Measurements from ENCODE around the gene CCDC91.

- TF ChIP-seq, protein P1, sequence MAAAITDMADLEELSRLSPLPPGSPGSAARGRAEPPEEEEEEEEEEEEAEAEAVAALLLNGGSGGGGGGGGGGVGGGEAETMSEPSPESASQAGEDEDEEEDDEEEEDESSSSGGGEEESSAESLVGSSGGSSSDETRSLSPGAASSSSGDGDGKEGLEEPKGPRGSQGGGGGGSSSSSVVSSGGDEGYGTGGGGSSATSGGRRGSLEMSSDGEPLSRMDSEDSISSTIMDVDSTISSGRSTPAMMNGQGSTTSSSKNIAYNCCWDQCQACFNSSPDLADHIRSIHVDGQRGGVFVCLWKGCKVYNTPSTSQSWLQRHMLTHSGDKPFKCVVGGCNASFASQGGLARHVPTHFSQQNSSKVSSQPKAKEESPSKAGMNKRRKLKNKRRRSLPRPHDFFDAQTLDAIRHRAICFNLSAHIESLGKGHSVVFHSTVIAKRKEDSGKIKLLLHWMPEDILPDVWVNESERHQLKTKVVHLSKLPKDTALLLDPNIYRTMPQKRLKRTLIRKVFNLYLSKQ (tag by site-specific recombination; IDR thresholded peaks at IDR 0.05; ENCODE audit: borderline replicate concordance) = no peak
- no peak for TF ChIP-seq ZSCAN30 (tag by site-specific recombination; IDR thresholded peaks at IDR 0.05)
- no peak for TF ChIP-seq TSHZ1 (tag by site-specific recombination; IDR thresholded peaks at IDR 0.05; ENCODE audit: borderline replicate concordance)
- no peak for TF ChIP-seq CTCF (tag by site-specific recombination; IDR thresholded peaks at IDR 0.05)
- no peak for TF ChIP-seq GLI4 (tag by site-specific recombination; IDR thresholded peaks at IDR 0.05)
- TF ChIP-seq ZNF558 (tag by site-specific recombination; IDR thresholded peaks at IDR 0.05) = no peak
- no peak for TF ChIP-seq PATZ1 (tag by site-specific recombination; IDR thresholded peaks at IDR 0.05)
- TF ChIP-seq ZBTB21 (tag by site-specific recombination; IDR thresholded peaks at IDR 0.05) = no peak
- TF ChIP-seq RBAK (tag by site-specific recombination; IDR thresholded peaks at IDR 0.05) = no peak
- TF ChIP-seq ZNF184 (tag by site-specific recombination; IDR thresholded peaks at IDR 0.05) = no peak
These were observed 193.1 kb downstream of the CCDC91 start for GRCh38 chr12:28383368-28383767.

All from HEK293 (cell line).